Renal pelvis (tissue), 4 donors: Measurements from ENCODE around the gene RPTOR. TPM values are rescaled to one million over a fixed set of nuclear protein-coding genes. Genes with fewer than 3 reads are reported as not detected.

ENCODE experiments used
- DNase-seq: peaks from one replicate; pipeline ENCODE4 v3.0.0-alpha.2; 2013
- polyA plus RNA-seq, 3 donors: library from polyadenylated mRNA; unstranded; fragments of 120-200 nt; gene quantifications; one replicate each; pipeline ENCODE4 v1.2.1, GENCODE V29; 2013; ENCODE audit not compliant: insufficient read length in 3 of 3

Gene RPTOR
- polyA plus RNA-seq, 3 donors, result 20.7 to 25.0 (median 22.9) TPM

DNA sequence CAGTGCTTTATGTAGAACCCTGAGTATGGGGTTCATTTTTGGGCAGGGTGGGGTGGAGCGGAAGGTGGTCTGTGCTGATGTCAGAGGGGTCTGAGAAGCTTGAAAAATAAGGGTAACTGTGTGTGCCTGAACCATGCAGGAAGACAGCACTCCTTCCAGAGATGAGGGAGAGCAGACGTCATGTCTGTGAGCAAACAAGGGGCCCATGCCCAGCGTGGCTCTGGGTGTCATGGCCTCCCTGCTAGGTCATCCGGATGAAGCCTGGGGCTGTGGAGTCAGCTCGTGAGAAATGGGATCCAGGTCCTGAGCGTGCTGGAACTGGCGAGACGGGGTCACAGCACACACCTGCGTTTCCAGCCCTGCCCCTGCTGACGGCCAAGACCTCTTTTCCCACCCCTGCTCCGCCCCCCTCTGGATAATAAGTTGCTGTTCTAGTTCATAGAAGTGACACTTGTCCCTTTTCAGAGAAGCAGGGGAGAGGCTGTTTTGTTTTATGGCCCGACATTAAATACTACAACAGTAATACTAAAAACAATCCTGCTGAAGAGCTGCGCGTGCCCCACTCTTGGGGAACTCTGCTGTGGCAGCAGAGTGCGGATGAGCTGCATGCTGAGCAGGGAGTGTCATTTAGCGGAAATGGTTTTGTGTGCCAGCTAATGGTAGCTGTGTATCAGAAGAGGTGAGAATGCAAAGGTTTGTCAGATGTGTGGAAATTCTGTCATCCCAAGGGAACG is 92.6 kb downstream of the RPTOR start:
- no peak for DNase-seq

DNA sequence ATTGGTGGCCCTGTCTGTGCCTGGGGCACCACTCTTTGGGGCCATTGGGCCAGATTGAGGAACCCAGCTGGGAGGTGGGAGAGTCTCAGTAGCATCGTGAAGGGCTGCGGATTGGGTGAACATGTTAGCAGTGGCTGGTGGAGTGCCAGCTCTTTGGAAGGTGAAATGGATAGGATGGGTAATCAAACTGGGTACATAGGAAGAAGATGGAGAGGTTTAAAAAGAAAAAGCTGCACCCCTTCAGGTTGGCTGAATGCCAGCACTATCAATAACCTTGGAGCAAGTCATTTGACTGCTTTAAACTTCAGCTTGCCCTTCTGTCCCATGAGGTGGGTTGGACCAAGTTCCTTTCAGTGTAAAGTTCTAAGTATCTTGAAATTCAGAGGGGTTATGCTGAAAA is 95.0 kb downstream of the RPTOR start:
- no peak for DNase-seq

DNA sequence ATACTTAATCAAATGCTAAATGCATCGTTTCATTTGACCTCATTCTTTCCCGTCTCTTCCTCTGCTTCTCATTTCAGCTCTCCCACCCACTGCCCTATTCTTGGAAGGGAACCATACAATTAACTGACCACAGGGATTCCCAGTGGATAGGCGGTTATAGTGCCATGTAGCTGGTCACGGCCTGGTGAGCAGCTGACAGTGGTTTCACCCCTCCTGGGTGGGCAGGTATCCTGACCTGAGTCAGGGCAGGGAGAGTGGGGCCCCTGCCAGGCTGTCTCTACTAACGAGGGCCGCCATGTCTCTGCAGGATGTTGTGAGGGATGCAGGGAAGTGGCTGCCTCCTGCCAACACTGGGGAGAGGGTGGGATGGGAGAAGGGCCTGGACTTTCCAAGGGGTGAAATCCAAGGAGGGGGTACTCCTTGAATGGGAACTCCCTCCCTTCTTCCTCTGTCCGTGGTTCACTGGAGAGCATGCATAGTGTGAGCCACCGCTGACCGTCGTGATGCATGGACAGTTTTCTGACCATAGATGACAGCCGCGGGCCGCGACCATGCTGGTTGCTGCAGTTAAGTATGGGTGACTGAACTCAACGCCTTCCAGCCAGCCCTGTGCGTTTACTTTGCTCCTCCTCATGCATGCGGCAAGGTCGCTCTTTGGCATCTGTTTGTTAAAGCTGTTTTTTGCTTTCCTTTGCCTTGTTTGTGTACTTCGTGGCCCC is 95.9 kb downstream of the RPTOR start:
- no peak for DNase-seq

DNA sequence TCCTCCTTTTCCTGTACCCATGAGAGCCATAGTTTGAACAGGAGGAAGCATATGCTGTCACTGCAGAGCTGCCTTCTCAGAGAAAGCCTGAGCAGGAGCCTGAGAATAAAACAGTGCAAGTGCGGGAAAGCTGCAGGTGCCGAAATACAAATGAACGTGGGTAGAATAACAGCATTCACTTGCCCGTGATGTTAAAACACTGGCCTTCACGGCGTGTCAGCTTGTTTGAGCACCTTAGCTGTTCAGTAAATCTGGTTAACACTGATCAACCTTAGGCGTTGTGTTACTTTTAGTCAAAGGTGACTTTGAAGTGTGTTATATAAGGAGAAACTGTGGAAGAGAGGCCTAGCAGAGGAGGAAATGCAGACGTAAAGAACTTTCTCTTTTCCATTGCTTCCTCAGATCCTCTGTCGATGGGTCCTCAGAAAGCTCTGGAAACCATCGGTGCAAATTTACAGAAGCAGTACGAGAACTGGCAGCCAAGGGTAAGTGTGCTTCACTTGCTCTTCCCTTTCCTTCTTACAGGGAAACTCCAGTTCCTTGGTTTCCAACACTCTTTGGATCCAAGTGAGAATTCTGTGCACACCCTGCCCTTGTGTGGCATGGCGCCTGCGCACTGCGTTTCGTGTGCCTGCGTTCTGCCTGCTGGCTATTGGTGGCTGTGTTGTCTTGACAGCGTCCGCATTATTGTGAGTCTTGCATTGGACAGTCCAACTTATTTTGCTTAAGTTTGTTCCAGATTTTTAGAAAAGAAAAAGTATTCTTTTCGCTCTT is 98.9 kb downstream of the RPTOR start:
- DNase-seq, result no peak

DNA sequence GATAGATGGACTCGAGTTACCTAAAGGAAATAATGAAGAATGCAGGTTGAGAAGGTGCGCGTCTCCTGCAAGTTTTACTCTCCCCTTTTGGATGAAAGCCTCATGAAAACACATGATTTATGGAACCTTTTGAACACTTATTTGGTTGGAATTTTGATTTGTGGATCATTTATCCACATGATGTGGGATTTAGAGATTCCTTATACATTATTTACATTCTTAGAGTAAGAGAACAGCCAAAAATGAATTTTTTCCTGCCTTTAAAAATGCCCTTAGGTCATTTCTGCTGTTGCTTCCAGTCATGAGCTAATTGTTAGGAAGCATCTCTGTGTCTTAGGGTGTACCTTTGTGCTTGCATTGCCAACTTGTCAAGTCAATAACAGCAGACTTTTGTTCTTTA is 99.9 kb downstream of the RPTOR start:
- DNase-seq, result no peak

DNA sequence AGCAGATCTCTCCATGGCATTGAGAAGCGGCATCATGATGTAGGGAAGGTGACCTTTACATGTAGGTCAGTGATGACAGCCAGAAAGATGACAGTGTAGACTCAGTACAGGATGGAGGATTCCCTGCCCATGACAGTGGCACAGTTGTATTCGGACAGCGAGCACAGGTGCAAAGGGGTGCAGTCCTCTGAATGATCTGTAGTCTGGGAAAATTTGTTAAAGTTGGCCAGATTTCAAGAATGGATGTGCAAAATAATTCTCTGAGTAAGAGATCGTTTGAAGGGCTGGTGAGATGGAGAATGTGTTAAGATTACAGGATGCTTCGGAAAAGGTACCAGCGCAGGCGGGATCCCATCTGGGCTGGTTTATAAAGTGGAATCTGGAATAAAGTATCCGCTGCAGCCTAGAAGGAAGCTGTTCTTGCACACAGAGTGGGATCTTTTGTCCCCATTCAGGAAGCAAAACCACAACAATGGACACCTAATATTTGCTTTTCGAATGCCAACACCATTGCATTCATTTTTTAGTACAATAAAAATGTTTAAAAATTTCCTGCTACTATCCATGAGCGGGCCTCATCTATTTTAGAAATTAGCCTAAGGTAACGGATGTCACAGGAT is 101.2 kb downstream of the RPTOR start:
- DNase-seq, result no peak

DNA sequence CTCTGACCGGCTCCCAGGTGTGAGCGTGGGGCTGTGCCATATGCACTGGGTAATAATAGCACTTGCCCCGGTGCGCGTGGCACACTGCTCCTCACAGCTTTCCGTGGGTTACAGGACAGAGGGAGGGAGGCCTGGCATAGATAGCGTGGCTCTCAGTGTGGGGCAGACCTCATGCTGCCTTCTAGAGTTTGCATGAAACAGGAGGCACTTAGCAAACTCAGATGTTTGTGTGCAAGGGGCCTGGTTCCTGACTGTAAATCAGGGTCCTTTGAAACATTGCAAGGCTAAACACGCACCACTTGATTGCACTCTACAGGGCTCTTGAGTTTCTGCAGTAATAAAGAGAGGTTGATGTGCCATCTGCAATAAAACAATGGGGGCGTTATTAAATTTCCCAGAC is 101.7 kb downstream of the RPTOR start:
- DNase-seq, result peak; percentile 49

DNA sequence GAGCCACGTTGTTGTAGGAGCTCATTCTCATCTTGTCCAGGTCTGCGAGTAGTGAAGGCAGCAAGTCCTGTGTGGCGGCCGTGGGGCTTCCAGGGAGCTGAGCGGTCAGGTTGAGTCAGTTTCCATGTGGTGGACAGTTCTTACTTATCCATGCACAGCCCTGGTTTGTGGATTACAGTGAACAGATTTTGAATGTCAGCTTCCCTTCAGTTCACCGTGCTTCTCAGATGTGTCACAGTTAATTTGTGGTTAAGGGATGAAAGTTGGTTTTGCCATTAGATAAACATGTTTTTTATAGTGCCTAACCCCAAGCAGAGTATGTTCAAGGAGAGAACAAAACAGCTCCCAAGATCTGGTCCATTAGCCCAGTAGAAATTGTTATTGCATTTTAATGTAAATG is 103.1 kb downstream of the RPTOR start:
- DNase-seq, result no peak

DNA sequence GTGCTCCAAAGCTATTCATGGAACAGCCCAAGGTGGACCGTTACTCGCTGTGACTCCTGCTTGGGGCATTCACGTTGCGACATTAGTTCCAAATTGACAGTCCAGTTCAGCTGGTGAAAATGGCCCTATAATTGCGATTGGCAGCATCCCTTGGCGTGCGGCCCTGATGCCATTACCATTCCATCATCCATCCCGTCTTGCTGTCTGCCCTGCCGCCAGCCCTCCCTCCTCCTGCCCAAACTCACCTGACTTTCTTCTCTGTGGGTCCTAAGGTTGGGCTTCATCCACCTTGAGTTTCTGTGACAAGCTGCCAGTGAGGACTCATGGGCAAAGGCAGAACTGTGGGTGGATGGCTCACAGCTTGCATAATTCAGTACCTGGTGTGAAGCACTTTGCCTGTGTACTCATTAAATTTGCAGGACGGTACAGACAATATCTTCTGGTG is 104.6 kb downstream of the RPTOR start:
- no peak for DNase-seq

DNA sequence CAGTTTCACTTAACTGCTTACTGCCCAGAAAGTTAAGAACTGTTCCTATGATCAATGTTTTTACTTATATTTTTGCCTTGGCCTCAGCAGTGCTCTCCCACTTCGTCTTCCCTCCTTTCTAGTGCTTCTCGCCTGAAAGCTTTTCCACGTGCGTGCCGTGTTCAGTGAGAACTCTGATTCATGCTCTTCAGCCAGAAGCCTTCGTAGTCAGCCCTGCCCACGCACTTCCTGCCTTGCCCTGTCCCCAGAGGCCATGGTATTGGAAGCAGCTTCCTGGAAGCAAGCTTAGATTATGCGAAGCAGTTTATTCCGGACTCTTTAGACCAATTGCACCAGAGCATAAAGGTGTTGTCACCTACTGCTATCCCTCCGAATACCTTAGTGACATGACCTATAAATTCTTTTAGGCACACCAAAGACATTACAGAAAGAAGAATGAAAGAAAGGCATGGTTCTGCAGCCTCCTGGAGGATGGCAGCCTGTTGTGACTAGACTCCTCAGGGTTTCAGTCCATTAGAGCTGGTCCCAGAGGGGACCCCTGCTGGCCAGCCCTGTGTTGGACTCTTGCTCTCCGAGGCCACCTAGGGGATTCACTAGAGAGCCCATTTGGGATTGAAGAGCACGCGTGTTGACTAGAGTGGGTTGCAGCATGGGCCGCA is 105.2 kb downstream of the RPTOR start:
- no peak for DNase-seq

DNA sequence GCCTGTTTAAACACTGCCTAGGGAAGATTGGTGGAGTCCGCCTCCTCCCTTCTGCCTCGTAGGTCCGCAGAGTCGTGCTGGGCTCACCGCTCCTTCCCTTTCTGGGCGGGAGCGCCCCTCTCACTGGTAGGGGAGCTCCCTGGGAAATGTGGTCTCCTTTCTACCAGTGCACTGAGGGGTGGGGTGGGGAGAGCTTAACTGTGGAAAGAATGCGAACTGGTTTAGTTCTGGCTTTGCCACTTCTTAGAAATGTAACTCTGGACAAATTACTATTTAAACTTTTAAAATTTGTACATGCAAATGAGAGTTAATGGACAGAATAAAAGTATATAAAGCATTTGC is 105.7 kb downstream of the RPTOR start:
- DNase-seq, result no peak

DNA sequence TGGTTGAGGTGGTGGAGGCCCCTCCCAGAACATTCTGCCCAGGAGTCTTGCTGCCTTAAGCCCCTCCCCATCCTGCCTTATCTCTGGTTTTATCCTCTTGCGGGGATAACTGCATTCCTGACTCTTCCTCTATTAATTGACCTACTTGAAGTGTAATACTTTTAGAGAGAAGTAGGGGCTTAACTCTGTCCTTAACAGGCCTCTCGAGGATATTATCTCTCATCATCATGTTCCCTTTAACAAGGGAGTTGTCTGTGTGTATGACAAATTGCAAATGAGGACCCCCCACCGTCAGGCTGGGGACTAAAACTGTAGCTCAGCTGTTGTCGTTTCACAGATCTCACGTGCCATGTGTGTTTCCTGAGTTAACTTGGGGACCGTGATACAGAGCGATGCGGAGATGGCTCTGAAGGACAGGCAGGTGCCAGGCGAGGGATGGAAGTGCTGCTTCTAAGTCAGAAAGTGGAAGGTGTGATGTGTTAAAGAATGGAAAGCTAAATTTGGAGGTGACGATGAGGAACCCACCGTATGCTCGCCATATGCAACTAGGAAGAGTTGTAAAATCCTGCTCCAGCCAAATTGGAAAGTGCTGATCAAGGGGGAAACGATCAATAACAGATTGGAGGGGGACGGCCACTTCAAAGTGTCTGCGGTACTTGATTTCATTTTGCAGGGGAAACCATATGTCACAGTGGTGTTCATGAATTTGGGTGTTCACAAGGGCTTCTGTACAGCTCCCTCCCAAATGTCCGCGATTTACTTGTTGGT is 106.3 kb downstream of the RPTOR start:
- no peak for DNase-seq

DNA sequence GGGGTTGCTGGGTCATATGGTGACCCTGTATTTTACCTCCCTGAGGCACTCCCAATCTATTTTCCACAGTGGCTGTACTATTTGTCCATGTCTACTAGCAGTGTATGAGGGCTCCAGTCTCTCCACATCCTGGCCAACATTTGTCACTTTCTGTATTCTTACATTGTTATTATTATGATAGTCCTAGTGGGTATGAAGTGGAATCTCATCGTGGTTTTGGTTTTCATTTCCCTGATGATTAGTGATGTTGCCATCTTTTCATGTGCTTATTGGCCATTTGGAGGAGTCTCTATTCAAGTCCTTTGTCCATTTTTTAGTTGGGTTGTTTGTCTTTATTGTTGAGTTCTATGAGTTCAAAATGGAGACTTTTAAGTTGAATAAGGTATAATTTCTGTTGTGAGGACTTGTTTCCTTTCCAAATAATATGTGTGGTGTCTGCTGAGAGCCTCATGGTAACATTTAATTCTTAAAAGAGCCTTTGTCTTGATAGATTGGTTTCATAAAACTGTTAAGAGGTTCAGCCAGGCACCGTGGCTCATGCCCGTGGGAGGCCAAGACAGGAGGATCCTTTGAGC is 108.2 kb downstream of the RPTOR start:
- no peak for DNase-seq

DNA sequence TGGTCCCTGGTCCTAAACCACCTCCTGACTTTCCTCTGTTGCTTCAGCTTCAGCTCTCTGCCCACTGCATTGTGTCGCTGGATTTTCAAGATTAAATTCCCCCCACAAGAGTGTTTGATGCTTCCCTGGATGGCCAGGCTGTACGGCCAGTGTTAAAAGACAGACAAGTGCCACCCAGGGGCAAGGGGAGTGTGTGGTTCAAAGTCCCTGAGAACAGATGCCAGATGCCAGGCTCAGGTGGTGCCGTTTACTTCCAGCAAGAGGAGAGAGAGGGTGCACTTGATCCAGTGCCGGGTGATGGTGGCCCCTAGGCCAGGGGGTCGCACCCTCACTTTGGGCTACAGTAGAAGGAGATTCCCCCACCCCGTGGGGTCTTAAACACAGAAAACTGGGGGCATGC is 109.2 kb downstream of the RPTOR start:
- no peak for DNase-seq

DNA sequence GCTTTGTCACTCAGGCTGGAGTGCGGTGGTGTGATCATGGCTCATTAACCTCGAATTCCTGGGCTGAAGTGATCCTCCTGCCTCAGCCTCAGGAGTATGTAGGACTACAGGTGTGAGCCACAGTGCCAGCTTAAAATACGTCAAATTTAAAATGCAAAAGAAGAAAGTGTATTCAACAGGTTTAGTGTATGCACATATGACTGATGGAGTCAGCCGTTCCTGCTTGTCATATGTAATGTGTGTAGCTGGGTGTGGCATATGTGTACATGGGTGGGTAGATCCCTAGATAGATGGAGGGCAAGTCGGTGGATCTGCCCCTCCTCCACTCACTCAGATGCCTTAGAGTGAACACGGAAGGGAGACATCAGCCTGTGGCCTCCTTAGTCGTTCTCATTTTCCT is 111.0 kb downstream of the RPTOR start:
- no peak for DNase-seq

DNA sequence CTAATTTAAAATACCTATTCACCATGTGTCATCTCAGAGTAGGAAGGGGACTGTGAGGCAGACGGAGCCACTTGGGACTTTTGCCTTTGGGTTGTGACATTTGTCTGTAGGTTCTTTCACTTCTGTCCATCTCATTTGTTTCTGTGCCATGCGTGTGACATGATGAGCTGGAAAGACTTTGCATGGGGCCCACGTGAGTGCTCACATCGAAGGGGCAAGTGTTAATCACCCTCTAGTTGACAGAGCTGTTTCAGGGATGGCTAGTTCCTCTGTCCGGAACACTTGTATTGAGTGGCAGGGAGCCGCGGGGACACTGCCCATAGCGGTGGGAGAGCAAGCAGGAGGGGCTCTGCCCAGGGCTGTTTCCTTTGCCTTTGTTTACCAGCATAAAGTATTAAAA is 112.0 kb downstream of the RPTOR start:
- peak; percentile 65 for DNase-seq

DNA sequence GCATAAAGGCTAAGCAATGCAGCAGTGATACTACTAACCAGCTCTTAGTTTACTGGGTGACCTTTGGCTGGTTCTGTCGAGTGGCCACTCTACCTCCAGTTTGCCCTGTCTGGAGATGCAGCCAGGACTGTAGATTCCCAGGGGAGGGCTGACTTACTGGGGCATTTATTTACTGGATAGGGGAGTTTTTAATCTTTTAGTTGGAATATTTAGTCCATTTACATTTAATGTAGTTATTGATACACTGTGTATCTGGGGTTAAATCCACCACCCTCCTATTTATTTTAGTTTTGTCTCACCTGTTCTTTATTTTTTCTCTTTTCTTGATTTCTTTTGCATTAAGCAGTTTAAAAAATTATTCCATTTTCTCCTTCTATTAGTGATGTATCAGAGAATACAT is 112.9 kb downstream of the RPTOR start:
- DNase-seq, result no peak

DNA sequence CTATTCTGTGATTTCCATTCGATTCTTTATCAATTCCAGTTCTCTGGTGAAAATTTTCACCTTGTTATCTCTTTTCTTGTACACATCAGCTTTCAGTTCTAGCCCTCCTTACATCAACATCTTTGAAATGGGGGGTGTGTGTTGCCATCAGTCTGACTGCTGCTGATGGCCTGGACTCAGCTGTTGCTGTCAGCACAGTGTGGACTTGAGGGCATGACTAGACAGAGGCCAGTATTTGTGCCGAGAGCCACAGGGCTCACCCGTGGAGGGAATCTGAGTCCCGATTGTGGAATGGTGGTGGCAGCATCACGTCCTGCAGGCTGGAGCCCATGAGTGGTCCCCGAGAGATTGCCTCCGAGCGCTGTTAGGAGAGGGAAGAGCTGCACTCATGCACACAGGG is 114.2 kb downstream of the RPTOR start:
- DNase-seq, result no peak

DNA sequence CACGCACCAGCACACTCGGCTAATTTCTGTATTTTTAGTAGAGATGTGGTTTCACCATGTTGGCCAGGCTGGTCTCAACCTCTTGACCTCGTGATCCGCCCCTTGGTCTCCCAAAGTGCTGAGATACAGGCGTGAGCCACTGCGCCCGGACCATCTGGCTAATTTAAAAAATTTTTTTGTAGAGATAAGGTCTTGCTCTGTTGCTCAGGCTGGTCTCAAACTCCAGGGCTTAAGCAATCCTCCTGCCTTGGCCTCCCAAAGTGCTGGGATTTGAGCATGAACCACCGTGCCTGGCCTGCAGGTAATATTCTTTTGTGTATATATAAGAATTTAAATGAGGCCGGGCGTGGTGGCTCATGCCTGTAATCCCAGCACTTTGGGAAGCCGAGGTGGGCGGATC is 115.0 kb downstream of the RPTOR start:
- DNase-seq, result no peak

DNA sequence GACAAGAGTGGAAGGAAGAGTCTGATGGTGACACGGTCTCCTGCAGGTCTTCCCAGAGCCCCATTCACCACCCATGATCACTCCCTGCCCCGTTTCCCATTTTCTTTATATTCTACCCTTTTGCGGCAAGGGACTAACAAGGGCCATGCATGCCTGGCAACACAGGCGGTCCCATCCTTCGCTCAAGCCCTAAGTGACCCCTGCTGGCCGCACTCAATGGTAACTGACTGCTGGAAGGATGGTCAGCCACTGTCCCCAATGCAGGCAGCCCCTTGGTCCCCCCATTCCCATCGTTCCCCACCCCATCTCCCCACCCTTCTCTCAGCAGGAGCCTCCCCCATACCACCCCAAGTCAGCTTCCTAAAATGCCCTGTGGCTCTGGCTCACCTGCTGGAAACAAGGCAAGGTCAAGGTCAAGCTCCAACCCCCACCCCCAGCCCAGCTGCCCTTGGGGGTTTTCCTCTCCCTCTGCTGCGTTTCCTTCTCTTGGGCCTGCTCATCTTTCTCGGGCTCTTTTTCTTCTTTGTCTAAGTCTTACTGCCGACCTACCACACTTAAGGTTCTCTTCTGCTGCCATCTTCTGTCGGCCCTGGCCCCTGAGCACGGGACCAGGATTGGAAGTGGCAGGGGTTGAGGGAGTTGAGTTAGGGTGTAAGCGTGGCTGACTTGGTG is 116.0 kb downstream of the RPTOR start:
- no peak for DNase-seq
